Activated naive CD8-positive, alpha-beta T cell treated with anti-CD3 and anti-CD28 coated beads, Interleukin-2, amount 10 ng/mL, durations not matched to agents 7 days and 5 days (primary cell): ENCODE measurements around the gene TESK2. TPM values are rescaled to one million over a fixed set of nuclear protein-coding genes. Genes with fewer than 3 reads are reported as not detected.
A peak's percentile ranks its signal among the peaks of the same experiment; 100 is the strongest.
"Not testable (repeated sequence)": the region's sequence is repeated elsewhere in the genome, so short reads cannot be mapped to it uniquely, and the experiment has no call there.

Experiments
- ATAC-seq: fragments of 150-1000 bp; cut with Tn5 transposase; one replicate; pipeline ENCODE4 v1.10.0; 2021; ENCODE audit warnings: low read depth, moderate library complexity
- POLR2A ChIA-PET: fragments of 350-600 bp; sonication (Branson Sonifier 250); formaldehyde crosslinking; loops from one replicate; lab custom pipeline; 2021; ENCODE audit warnings: antibody characterized with exemption; lab: Charles Lee
- DNase-seq: peaks from one replicate; pipeline ENCODE4 v3.0.0; 2021
- H3K27ac Mint-ChIP-seq: one replicate; pipeline ENCODE4 v1.8.0; 2022; ENCODE audit warnings: mild to moderate bottlenecking, mixed read lengths
- H3K27me3 Mint-ChIP-seq: one replicate; pipeline ENCODE4 v1.8.0; 2022; ENCODE audit warnings: mild to moderate bottlenecking, moderate library complexity, mixed read lengths
- H3K36me3 Mint-ChIP-seq: one replicate; pipeline ENCODE4 v1.8.0; 2021; ENCODE audit warnings: mild to moderate bottlenecking, mixed read lengths
- H3K4me1 Mint-ChIP-seq: one replicate; pipeline ENCODE4 v1.8.0; 2021; ENCODE audit warnings: mixed read lengths
- H3K4me3 Mint-ChIP-seq: one replicate; pipeline ENCODE4 v1.8.0; 2022; ENCODE audit warnings: mild to moderate bottlenecking, moderate library complexity, mixed read lengths
- H3K9me3 Mint-ChIP-seq: one replicate; pipeline ENCODE4 v1.8.0; 2021; ENCODE audit warnings: mixed read lengths
- total RNA-seq, 2 experiments: library from RNA; stranded (reverse); gene quantifications; one replicate each; pipeline ENCODE4 v1.2.3, GENCODE V29; 2021

TESK2 gene
- total RNA-seq, 2 experiments from 2014 or later: 5.8 to 6.5 TPM

DNA sequence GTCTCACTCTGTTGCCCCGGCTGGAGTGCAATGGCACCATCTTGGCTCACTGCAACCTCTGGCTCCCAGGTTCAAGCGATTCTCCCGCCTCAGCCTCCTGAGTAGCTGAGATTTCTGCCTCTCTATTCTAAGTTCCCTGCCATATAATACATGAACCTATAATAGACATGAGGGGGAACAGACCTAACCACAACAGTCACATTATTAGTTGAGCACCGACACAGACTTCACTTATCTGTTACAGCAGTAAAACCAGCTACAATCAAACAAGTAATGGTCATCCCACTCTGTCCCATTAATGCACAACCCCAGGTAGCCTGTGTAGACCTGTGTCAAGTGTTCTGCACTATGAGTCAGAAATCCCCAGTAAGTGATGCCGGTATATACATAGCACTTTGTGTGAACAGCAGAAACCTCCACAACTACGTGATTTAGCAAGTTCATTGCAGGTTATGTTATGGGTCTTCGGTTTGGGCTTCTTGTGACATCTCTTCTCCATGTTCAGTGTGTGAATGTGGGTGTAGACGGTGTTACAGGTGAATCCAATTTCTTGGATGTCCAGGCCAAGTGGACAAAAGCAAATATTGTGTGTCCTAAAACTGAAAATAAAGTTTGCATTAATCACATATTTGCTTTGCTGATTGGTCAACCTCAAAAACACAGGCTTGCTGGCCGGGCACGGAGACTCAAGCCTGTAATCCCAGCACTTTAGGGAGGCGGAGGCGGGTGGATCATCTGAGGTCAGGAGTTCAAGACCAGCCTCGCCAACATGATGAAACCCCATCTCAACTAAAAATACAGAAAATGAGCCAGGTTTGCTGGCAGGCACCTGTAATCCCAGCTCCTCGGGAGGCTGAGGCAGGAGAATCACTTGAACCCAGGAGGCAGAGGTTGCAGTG, 12.7 kb upstream of the TESK2 start:
- H3K27ac Mint-ChIP-seq: no peak overlapping the region
- no peak overlapping the region for H3K4me3 Mint-ChIP-seq
- POLR2A ChIA-PET: no interaction called here
- no peak for ATAC-seq
- no peaks in the 10 kb centered on the region for H3K36me3 Mint-ChIP-seq
- DNase-seq: no peak
- H3K9me3 Mint-ChIP-seq: no peaks in the 10 kb centered on the region
- peaks cover 22% of the 10 kb centered on the region for H3K4me1 Mint-ChIP-seq
- no peaks in the 10 kb centered on the region for H3K27me3 Mint-ChIP-seq

DNA sequence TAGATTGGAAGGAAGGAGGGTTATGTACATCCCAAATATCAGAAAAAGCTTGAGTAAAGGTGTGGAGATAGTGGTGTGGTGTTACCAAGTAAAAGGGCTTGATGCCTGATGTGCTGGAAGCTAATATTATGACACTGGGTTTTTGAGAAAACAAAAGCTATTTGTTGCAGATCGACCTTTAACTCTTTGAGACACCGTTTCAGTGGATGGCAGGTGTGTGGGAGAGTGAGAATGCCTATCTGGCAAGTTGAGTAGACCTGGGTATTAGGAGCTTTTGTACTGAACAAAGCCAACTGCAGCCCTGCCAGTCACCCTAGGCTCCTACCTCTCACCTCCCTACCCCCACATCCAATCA, 10.5 kb upstream of the TESK2 start:
- H3K27ac Mint-ChIP-seq: no peak overlapping the region
- H3K9me3 Mint-ChIP-seq: no peaks in the 10 kb centered on the region
- peak overlapping the region; percentile 94 for H3K4me3 Mint-ChIP-seq
- DNase-seq (no peak), ATAC-seq (no peak)
- POLR2A ChIA-PET: interaction anchor here (0.8 to 4.3 kb wide), 6 partner anchors 10 to 161 kb away, joined by 3 to 32 read pairs (median 12); partner anchors contain the start of genes MUTYH, NASP, PRDX1 and TESK2
- H3K27me3 Mint-ChIP-seq: no peaks in the 10 kb centered on the region
- peaks cover 24% of the 10 kb centered on the region for H3K4me1 Mint-ChIP-seq
- H3K36me3 Mint-ChIP-seq: no peaks in the 10 kb centered on the region

DNA sequence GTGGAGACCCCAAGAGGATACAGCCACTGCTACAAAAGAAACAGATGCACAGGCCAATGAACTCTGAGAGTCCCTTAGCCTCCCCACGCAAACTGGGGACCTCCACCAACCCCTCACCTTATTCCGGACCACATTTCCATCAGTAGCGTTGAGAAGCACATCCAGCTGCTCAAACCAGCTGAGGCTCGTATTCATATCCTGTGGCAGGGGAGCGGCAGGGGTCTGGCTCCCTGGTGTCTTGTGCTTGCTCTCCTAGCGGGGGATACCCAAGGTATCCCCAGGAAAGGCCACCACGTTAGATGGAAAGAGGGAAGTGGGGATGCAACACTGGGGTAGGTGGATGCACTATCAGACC, 8.4 kb upstream of the TESK2 start:
- DNase-seq: no peak
- Mint-ChIP-seq H3K27me3 (no peaks in the 10 kb centered on the region), H3K9me3 (no peaks in the 10 kb centered on the region), H3K4me1 (peaks cover 24% of the 10 kb centered on the region), H3K4me3 (peak overlapping the region; percentile 94), H3K27ac (peak overlapping the region; percentile 94), H3K36me3 (no peaks in the 10 kb centered on the region)
- ATAC-seq: no peak
- POLR2A ChIA-PET: interaction anchor here (1.0 to 4.3 kb wide), 10 partner anchors 8 to 778 kb away, joined by 3 to 32 read pairs (median 6); partner anchors contain the start of genes EIF2B3, MUTYH, NASP and PRDX1

DNA sequence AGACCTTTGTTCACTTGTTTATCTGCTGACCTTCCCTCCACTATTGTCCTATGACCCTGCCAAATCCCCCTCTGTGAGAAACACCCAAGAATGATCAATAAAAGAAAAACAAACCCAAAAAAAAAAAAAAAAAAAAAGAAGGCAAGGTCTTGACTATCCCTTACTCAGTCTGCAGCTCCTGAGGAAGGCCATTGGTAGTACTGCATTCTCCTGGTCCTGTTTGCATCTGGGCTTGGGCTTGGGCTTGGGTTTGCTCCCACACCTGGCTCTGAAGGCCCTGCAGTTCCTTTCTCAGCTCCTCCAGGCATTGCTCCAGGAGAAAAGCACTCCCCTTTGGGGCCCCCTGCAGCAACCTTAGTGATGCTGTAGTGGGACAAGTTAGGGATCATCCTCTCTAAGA, 7.3 kb upstream of the TESK2 start:
- Mint-ChIP-seq H3K9me3 (no peaks in the 10 kb centered on the region), H3K4me3 (no peak overlapping the region), H3K36me3 (no peaks in the 10 kb centered on the region), H3K4me1 (peaks cover 24% of the 10 kb centered on the region), H3K27me3 (no peaks in the 10 kb centered on the region), H3K27ac (no peak overlapping the region)
- POLR2A ChIA-PET: interaction anchor here (1.1 to 4.3 kb wide), 4 partner anchors 18 to 777 kb away, joined by 4 to 32 read pairs (median 12); partner anchors contain the start of genes MUTYH, NASP and TOE1
- no peak for DNase-seq
- no peak for ATAC-seq

DNA sequence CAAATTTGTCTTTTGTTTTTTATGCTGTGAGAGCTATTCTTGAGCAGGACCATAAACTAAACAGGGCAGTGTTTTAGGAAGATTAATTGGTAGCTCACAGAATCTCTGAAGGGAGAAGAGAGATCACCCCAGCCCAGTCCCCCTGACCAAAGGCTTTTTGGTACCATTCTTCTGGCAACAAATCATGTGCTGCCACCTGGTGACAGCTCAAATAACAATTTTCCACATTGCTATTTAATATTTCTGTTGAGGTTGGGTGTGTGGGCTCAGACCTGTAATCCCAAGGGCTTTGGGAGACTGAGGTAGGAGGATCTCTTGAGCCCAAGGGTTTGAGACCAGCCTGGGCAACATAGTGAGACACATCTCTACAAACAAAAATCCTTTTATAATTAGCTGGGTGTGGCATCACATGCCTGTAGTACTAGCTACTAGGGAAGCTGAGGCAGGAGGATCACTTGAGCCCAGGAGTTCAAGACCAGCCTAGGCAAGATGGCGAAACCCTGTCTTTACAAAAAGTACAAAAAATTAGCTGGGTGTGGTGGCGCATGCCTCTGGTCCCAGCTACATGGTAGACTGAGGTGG, 2.2 kb upstream of the TESK2 start:
- no peak overlapping the region for H3K27ac Mint-ChIP-seq
- no peak overlapping the region for H3K4me3 Mint-ChIP-seq
- POLR2A ChIA-PET: interaction anchor here (0.7 to 3.9 kb wide), 6 partner anchors 28 to 762 kb away, joined by 3 to 16 read pairs (median 4); partner anchors contain the start of genes MUTYH, PLK3, PRDX1 and RNU5D-1
- H3K27me3 Mint-ChIP-seq: no peaks in the 10 kb centered on the region
- H3K36me3 Mint-ChIP-seq: no peaks in the 10 kb centered on the region
- ATAC-seq (no peak), DNase-seq (no peak)
- H3K4me1 Mint-ChIP-seq: peaks cover 9% of the 10 kb centered on the region
- H3K9me3 Mint-ChIP-seq: no peaks in the 10 kb centered on the region

DNA sequence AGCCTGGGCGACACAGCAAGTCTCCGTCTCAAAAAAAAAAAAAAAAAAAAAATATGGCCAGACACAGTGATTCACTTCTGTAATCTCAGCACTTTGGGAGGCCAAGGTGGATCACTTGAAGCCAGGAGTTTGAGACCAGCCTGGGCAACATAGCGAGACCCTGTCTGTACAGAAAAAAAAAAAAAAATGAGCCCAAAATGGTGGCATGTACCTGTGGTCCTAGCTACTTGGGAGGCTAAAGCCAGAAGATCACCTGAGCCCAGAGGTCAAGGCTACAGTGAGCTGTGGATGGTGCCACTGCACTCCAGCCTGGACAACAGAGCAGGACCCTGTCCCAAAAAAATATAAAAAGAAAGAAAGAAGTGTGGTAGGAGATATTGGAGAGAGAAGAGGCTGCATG, 1.7 kb upstream of the TESK2 start:
- H3K27me3 Mint-ChIP-seq: no peaks in the 10 kb centered on the region
- no peaks in the 10 kb centered on the region for H3K9me3 Mint-ChIP-seq
- no peak for DNase-seq
- H3K4me3 Mint-ChIP-seq: no peak overlapping the region
- no peak overlapping the region for H3K27ac Mint-ChIP-seq
- peaks cover 9% of the 10 kb centered on the region for H3K4me1 Mint-ChIP-seq
- H3K36me3 Mint-ChIP-seq: no peaks in the 10 kb centered on the region
- POLR2A ChIA-PET: interaction anchor here (0.7 to 3.9 kb wide), 10 partner anchors 29 to 762 kb away, joined by 3 to 26 read pairs (median 4); partner anchors contain the start of genes MUTYH, PLK3, PRDX1 and RNU5D-1
- no peak for ATAC-seq

DNA sequence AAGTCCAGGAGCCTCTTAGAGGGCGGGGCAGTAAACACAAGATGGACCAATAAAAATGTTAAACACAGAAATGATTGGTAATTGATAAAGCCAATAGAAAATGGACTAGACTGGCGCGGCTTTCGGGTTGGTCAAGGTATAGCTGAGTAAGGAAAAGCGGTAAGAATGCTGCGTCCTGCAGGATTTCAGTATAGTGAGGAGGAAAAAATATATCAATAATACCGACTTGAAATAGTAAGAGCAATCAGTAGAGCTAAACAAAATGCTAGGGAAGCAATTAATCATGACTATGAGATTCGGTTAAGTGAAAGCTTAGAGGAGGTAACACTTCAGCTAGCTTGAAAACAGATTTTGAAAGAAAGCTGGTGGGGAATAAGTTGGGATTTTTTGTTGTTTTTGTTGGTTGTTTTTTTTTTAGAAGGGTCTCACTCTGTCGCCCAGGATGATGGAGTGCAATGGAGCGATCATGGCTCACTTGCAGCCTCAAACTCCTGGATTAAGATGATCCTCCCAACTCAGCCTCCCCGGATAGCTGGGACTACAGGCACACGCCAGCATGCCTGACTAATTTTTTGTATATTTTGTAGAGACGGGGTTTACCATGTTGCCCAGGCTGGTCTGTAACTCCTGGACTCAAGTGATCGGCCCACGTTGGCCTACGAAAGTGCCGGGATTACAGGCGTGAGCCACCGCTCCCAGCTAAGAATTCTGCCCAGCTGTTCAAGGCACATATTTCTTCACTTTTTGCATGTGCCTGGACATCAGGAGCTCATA, 711 bp upstream of the TESK2 start:
- Mint-ChIP-seq H3K27ac (no peak overlapping the region), H3K36me3 (no peaks in the 10 kb centered on the region), H3K4me1 (peaks cover 9% of the 10 kb centered on the region), H3K4me3 (no peak overlapping the region), H3K27me3 (no peaks in the 10 kb centered on the region), H3K9me3 (no peaks in the 10 kb centered on the region)
- DNase-seq: no peak
- POLR2A ChIA-PET: interaction anchor here (0.6 to 3.9 kb wide), 14 partner anchors 9 to 770 kb away, joined by 3 to 26 read pairs (median 7); partner anchors contain the start of genes CCDC163, HECTD3, MMACHC and MUTYH
- no peak for ATAC-seq

DNA sequence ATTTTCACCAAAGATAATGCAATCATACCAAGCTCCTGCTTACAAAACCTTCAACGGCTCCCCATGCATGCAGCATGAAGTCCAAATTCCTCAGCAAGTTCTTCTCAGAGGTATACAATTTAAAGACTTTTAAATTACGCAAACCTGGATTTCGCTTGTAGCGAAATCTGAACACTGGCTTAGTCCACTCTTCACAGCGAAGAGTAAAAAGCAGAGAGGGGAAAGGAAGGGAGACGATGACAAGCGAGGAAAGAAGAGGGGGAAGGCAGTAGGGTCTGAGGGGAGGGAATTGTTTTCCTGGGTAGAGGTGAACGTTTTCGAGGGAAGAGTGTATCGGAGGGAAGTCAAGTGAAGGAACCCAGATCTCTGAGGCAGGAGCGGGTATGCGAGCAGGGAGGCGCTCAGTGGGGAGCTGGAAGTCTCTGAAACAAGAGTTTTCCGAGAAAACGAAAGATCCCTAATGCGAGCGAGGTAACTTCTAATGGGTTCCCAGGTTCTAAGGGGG, 790 bp downstream of the TESK2 start:
- POLR2A ChIA-PET: interaction anchor here (1.0 to 3.9 kb wide), 9 partner anchors 10 to 768 kb away, joined by 3 to 26 read pairs (median 9); partner anchors contain the start of genes CCDC163, GPBP1L1, HECTD3 and HPDL
- DNase-seq: no peak
- H3K4me1 Mint-ChIP-seq: peaks cover 9% of the 10 kb centered on the region
- no peak for ATAC-seq
- no peaks in the 10 kb centered on the region for H3K36me3 Mint-ChIP-seq
- H3K9me3 Mint-ChIP-seq: no peaks in the 10 kb centered on the region
- no peaks in the 10 kb centered on the region for H3K27me3 Mint-ChIP-seq
- no peak overlapping the region for H3K27ac Mint-ChIP-seq
- H3K4me3 Mint-ChIP-seq: no peak overlapping the region

DNA sequence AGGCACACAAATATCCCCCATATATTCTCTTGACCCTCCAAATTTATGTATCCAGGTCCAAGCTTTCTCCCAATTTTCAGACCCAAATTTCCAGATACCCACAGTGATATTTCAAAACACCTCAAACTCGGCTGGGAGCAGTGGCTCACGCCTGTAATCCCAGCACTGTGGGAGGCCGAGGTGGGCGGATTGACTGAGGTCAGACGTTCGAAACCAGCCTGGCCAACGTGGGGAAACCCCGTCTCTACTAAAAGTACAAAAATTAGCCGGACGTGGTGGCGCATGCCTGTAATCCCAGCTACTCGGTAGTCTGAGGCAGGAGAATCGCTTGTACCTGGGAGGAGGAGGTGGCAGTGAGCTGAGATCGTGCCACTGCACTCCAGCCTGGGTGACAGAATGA, 1.6 kb downstream of the TESK2 start:
- H3K27ac Mint-ChIP-seq, H3K4me1 Mint-ChIP-seq, ATAC-seq, H3K36me3 Mint-ChIP-seq, DNase-seq, H3K9me3 Mint-ChIP-seq, H3K27me3 Mint-ChIP-seq, H3K4me3 Mint-ChIP-seq: not testable (repeated sequence)
- POLR2A ChIA-PET: interaction anchor here (1.3 to 3.9 kb wide), 2 partner anchors 32 to 186 kb away, joined by 4 to 16 read pairs; partner anchors contain the start of gene PRDX1

DNA sequence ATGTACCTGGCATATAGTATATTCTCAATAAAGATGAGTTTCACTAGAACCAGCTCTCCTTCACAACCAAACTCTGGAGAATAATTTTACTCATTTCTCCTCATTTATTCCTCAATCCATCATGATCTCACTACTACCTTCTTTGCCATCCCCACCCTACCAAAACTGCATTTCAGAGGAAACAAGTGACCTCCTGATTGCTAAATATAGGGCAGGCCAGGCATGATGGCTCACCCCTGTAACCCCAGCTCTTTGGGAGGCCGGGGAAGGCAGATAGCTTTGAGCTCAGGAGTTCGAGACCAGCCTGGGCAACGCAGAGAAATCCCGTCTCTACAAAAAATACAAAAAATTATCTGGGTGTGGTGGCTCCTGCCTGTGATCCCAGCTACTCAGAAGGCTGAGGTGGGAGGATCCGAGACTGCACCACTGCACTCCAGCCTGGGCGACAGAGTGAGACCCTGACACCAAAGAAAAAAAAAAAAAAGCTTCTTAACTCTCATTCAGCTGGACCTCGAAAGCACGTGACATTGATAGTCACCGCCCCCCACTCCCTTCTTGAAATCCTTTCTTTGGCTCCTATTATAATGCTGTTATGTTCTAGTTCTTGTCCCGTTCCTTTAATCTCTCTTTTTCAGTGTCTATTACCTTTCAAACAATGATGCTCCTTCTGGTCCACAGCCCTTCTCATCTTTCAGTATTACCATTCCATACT, 2.1 kb downstream of the TESK2 start:
- DNase-seq: no peak
- POLR2A ChIA-PET: no interaction called here
- no peaks in the 10 kb centered on the region for H3K9me3 Mint-ChIP-seq
- H3K27me3 Mint-ChIP-seq: no peaks in the 10 kb centered on the region
- no peak for ATAC-seq
- no peak overlapping the region for H3K4me3 Mint-ChIP-seq
- H3K36me3 Mint-ChIP-seq: no peaks in the 10 kb centered on the region
- H3K27ac Mint-ChIP-seq: no peak overlapping the region
- H3K4me1 Mint-ChIP-seq: peaks cover 9% of the 10 kb centered on the region

DNA sequence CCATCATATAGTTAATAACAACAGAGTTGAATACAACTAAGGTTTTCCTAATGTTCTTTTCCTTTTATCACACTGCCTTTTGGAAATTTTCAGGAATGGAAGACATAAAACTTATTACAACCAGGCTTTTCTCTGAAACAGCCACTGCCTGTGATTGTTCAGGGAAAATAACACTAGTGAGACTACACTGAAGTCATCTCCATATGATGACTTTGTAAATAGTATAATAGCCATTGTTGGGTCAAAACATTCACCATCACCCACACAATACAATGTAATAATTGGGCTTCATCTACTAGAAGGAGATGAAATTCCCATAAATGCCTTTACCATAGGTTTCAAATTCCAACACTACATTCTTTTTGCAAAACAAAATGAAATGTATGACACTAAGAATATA, 5.0 kb downstream of the TESK2 start:
- POLR2A ChIA-PET: no interaction called here
- H3K4me1 Mint-ChIP-seq: peaks cover 4% of the 10 kb centered on the region
- no peak overlapping the region for H3K4me3 Mint-ChIP-seq
- DNase-seq (no peak), ATAC-seq (no peak)
- no peaks in the 10 kb centered on the region for H3K9me3 Mint-ChIP-seq
- no peaks in the 10 kb centered on the region for H3K27me3 Mint-ChIP-seq
- no peak overlapping the region for H3K27ac Mint-ChIP-seq
- H3K36me3 Mint-ChIP-seq: no peaks in the 10 kb centered on the region

DNA sequence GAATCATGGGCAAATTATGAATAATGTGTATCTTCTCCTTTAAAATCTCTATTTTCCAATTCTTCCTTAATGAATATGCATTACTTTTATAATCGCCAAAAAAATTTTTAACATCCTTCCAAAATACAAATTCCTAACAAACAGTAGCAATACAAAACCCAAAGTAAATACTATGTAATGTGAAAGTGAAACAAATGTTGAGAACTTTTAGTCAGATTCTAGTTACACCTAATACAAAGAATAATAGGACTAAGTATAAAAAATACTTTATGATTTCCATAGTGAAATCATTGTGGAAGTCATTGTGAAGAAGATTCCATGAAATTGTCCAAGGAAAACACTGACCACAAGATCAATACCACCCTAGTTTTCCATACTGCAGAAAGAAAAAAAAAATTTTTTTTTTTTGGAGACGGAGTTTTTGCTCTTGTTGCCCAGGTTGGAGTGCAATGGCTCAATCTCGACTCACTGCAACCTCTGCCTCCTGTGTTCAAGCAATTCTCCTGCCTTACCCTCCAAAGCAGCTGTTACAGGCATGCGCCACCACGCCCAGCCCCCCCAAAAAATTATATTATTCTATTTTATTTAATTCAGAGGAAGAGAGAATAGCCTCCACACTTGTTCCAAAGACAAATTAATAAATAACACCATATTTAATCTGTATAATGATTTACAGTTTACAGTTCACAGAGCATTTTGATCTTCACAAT, 11.8 kb downstream of the TESK2 start:
- ATAC-seq: no peak
- Mint-ChIP-seq H3K9me3 (no peaks in the 10 kb centered on the region), H3K27ac (no peak overlapping the region), H3K4me1 (no peaks in the 10 kb centered on the region), H3K36me3 (peaks cover 2% of the 10 kb centered on the region), H3K27me3 (no peaks in the 10 kb centered on the region), H3K4me3 (no peak overlapping the region)
- no peak for DNase-seq
- POLR2A ChIA-PET: no interaction called here
